NCI-H1417 (cell line): ENCODE data around the gene LGMN.

Experiments
- DNase-seq, 3 experiments: peaks; one replicate each; lab custom pipeline; 2025; lab: John Stamatoyannopoulos, UW

LGMN gene

GRCh38 chr14:92675976-92676375 lies 72.5 kb downstream of the LGMN start:
- no peak for DNase-seq

- DNase-seq = no peak
These were observed 73.0 kb downstream of the LGMN start for GRCh38 chr14:92675421-92675820.

- DNase-seq = peak in 2 of 3 experiments; percentile 34 to 66
These were observed 74.8 kb downstream of the LGMN start for GRCh38 chr14:92673601-92674150.

GRCh38 chr14:92670643-92671366 lies 77.6 kb downstream of the LGMN start:
- DNase-seq = no peak

GRCh38 chr14:92670160-92670559 lies 78.3 kb downstream of the LGMN start:
- no peak for DNase-seq

- DNase-seq = no peak
These were observed 80.0 kb downstream of the LGMN start for GRCh38 chr14:92668276-92668973.

GRCh38 chr14:92666251-92666650 lies 82.2 kb downstream of the LGMN start:
- DNase-seq = no peak

DNA sequence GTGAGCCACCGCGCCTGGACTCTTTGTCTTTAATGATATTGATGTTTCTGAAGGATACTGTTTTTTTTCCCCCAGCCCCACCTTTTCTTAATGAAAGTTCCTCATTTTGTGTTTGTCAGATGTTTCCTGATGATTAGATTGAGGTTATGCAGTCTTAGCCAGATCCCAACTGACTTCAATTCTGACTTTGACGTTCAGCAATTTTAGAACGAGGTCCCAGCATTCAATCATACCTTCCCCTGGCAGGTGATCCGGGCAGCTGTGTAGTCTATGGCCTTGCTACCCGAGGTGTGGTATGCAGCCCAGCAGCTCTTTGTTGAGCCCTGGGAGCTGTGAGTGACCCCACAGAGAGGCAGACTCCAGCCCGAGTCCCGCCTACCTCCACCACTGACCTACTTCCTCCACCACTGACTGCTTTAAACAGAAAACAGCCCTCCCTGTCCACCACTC lies 82.7 kb downstream of the LGMN start:
- DNase-seq = no peak

GRCh38 chr14:92663049-92663448 lies 85.4 kb downstream of the LGMN start:
- no peak for DNase-seq

- DNase-seq = peak in 1 of 3 experiments; percentile 24
These were observed 87.9 kb downstream of the LGMN start for GRCh38 chr14:92660571-92660970.

DNA sequence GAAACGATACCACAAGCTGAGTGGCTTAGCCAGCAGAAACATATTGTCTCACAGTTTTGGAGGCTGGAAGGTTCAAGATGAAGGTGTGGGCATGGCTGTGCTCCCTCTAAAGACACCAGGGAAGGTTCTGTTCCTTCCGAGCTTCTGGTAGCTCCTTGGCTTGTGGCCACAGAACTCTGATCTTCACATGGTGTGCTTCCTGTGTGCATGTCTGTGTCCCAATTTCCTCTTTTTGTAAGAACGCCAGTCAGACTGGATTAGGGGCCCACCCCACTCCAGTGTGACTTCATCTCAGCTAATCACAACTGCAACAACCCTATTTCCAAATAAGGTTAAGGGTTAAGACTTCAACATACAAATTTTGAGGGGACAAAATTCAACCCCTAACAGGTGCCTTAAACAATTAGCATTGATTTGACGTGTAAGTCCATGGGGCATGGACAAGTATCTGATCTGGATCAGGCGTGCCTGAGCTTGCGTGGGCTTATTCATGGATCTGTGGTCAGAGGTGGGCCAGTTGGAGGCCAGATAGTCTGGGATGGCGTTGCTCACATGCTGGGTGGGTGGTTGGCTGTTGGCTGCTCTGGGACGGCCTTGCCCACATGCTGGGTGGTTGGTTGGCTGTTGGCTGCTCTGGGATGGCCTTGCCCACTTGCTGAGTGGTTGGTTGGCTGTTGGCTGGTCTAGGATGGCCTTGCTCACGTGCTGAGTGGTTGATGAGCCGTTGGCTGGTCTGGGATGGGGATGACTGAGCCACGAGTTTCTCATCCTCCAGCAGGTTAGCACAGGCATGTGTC lies 88.5 kb downstream of the LGMN start:
- DNase-seq = no peak

DNA sequence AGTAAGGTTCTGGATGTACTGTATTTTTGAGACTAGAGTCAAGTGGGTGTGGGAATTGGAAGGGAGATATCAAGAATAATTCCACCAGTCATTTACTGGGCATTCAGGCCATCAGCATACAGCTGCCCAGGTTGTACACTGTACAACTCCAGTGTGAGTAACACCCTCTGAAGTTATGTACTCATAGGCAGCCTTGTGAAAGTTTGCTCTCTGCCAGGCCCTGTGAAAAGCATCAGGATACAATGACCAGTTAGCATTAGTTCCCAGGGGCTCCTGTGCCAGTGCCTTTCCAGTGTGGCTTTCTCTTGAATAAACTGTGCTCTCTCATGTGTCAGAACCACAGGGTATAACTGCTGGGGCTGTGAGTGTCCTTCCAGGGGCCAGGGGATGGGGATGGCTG lies 89.7 kb downstream of the LGMN start:
- DNase-seq = no peak

GRCh38 chr14:92658160-92658559 lies 90.3 kb downstream of the LGMN start:
- DNase-seq = no peak

GRCh38 chr14:92657457-92658142 lies 90.8 kb downstream of the LGMN start:
- DNase-seq = no peak

DNA sequence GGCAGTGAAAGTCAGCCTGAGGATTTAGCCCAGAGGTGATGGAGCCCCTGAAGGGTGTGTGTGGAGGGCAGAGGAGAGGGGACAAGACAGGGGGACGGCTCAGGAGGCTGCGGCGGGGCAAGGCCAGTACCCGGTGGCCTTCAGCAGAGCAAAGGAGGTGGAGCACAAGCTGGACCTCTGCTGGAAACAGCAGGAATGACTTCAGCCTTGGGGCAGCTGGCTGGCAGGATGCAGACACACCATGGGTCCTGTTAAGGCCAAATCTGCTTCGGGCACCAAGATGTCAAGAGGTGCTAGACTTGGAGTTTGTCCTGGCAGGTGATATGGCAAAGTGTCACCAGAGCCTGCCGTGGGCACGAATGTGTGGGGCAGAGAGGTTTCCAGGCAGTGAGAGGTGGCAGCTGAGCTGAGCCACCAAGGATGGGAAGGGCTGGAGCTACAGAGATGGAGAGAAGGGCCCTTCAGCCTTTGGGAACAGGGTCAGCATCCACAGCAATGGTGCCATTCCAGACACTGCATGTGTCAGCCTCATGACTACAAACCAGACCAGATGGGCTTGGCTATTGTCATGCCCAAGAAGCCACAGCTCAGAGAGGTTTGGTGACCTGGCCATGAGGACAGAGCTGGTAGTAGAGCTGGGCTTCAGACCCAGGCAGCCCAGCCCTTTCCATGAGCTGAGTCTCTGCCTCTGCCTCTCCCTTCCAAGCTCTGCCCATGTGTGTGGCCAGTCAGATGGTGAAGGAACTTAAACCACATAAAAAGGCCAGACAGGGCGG lies 91.9 kb downstream of the LGMN start:
- DNase-seq = no peak

GRCh38 chr14:92655419-92656201 lies 92.8 kb downstream of the LGMN start:
- DNase-seq = no peak

DNA sequence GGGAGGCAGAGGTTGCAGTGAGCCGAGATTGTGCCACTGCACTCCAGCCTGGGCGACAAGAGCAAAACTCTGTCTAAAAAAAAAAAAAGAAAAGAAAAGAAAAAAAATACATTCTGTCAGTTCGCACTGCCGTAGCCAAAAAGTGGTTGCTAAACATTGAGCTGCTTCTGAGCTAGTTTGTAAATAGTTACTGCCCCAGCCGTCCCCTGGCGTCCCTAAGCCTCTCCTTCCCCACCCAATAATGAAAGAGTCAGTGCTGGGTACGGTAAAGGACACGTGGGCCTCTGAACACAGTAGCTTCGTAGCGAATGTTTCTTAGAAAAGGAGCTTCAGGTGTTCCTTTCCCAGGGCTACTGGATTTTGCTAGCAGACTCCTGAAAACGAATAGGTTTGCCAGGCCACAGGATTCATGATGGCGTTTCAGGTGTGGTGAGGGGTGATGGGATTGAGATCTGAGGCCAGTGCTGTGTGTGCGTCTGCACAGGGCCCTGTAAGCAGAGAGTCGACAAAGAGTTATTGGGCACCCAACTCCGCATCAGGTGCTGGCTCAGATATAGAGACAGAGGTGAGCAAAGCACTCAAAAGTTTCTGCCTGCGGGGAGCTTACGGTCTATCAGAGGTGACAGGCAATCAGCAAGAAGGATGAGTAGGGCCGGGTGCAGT lies 94.1 kb downstream of the LGMN start:
- DNase-seq = no peak
